ENCODE results near the gene CT45A1.
A peak's percentile ranks its signal among the peaks of the same experiment; 100 is the strongest.
"Not testable (repeated sequence)": the region's sequence is repeated elsewhere in the genome, so short reads cannot be mapped to it uniquely, and the experiment has no call there.

The CT45A1 gene

GRCh38 chrX:135713183-135713689 lies at the start of gene CT45A1:
Gene CT45A1, plus strand, starts transcription at chrX:135713639. Its CDS starts 5,302 bp downstream, at chrX:135718941.
- not testable (repeated sequence) for DNase-seq (ENCODE audit: low read depth)

- DNase-seq (ENCODE audit: low read depth) = not testable (repeated sequence)
Measured at GRCh38 chrX:135672979-135673378, 40.5 kb upstream of the CT45A1 start.

GRCh38 chrX:135688137-135688536 lies 25.3 kb upstream of the CT45A1 start:
- no peak for DNase-seq (ENCODE audit: low read depth)

- no peak for DNase-seq (ENCODE audit: low read depth)
Measured at GRCh38 chrX:135695471-135695870, 18.0 kb upstream of the CT45A1 start.

GRCh38 chrX:135697601-135698000 lies 15.8 kb upstream of the CT45A1 start:
- DNase-seq (ENCODE audit: low read depth) = no peak

- no peak for DNase-seq (ENCODE audit: low read depth)
Measured at GRCh38 chrX:135698924-135699323, 14.5 kb upstream of the CT45A1 start.

- no peak for DNase-seq (ENCODE audit: low read depth)
Measured at GRCh38 chrX:135707880-135708279, 5.6 kb upstream of the CT45A1 start.

GRCh38 chrX:135713795-135714194 lies 356 bp downstream of the CT45A1 start:
- DNase-seq (ENCODE audit: low read depth) = no peak

- not testable (repeated sequence) for DNase-seq (ENCODE audit: low read depth)
Measured at GRCh38 chrX:135734666-135735065, 21.2 kb downstream of the CT45A1 start.

- DNase-seq (ENCODE audit: low read depth) = no peak
Measured at GRCh38 chrX:135737366-135738071, 24.1 kb downstream of the CT45A1 start.

GRCh38 chrX:135740681-135741149 lies 27.3 kb downstream of the CT45A1 start:
- peak; percentile 0 for DNase-seq (ENCODE audit: low read depth)

- DNase-seq (ENCODE audit: low read depth) = no peak
Measured at GRCh38 chrX:135741192-135741715, 27.8 kb downstream of the CT45A1 start.

- not testable (repeated sequence) for DNase-seq (ENCODE audit: low read depth)
Measured at GRCh38 chrX:135744739-135745138, 31.3 kb downstream of the CT45A1 start.

- not testable (repeated sequence) for DNase-seq (ENCODE audit: low read depth)
Measured at GRCh38 chrX:135768091-135768490, 54.7 kb downstream of the CT45A1 start, which contains the start of gene CT45A3. Gene CT45A3, minus strand, starts transcription at chrX:135768191. Its CDS starts 3,747 bp downstream, at chrX:135764444.

Data from stimulated activated CD8-positive, alpha-beta memory T cell treated with anti-CD3 and anti-CD28 coated beads, Interleukin-12 subunit alpha, Interleukin-12 subunit beta, amount 100 ng/mL, for 4 hours (primary cell).